IPS-NIHi7 (cell line): ENCODE data around the gene OR5AK2.
"Not testable (repeated sequence)": the region's sequence is repeated elsewhere in the genome, so short reads cannot be mapped to it uniquely, and the experiment has no call there.

Source experiments
- DNase-seq: peaks from one replicate; pipeline ENCODE4 v3.0.0; 2012; ENCODE audit warnings: mixed read lengths; ENCODE audit errors: extremely low spot score

The OR5AK2 gene

GRCh38 chr11:56988614-56989013 lies at the start of gene OR5AK2:
Gene OR5AK2, plus strand, starts transcription at chr11:56988914. Its CDS starts 0 bp downstream, at chr11:56988914.
- DNase-seq, result no peak

- DNase-seq, result not testable (repeated sequence)
These were observed 43.2 kb upstream of the OR5AK2 start for GRCh38 chr11:56945526-56945925.

GRCh38 chr11:56948991-56949515 lies 39.7 kb upstream of the OR5AK2 start:
- no peak for DNase-seq

GRCh38 chr11:56950510-56950909 lies 38.2 kb upstream of the OR5AK2 start:
- DNase-seq, result no peak

- not testable (repeated sequence) for DNase-seq
These were observed 34.8 kb upstream of the OR5AK2 start for GRCh38 chr11:56953907-56954306.

- DNase-seq, result no peak
These were observed 27.1 kb upstream of the OR5AK2 start for GRCh38 chr11:56961609-56962008.

- no peak for DNase-seq
These were observed 21.0 kb upstream of the OR5AK2 start for GRCh38 chr11:56967726-56968125.

- DNase-seq, result no peak
These were observed 20.2 kb upstream of the OR5AK2 start for GRCh38 chr11:56968524-56968923.

- no peak for DNase-seq
These were observed 11.4 kb upstream of the OR5AK2 start for GRCh38 chr11:56977314-56977713.

GRCh38 chr11:56990702-56991101 lies 2.0 kb downstream of the OR5AK2 start:
- no peak for DNase-seq

GRCh38 chr11:56994532-56994931 lies 5.8 kb downstream of the OR5AK2 start:
- no peak for DNase-seq

- peak; percentile 11 for DNase-seq
These were observed 13.1 kb downstream of the OR5AK2 start for GRCh38 chr11:57001674-57002401.

GRCh38 chr11:57008373-57008772 lies 19.7 kb downstream of the OR5AK2 start:
- no peak for DNase-seq

- DNase-seq, result no peak
These were observed 27.0 kb downstream of the OR5AK2 start for GRCh38 chr11:57015679-57016078.

- no peak for DNase-seq
These were observed 42.8 kb downstream of the OR5AK2 start for GRCh38 chr11:57031556-57031955.
